ENCODE data around the gene TXNDC9. TPM values are rescaled to one million over a fixed set of nuclear protein-coding genes. Genes with fewer than 3 reads are reported as not detected.
"Not testable (repeated sequence)": the region's sequence is repeated elsewhere in the genome, so short reads cannot be mapped to it uniquely, and the experiment has no call there.

The TXNDC9 gene
- total RNA-seq, 1 donor from 2014 or later = 89.8 TPM

DNA sequence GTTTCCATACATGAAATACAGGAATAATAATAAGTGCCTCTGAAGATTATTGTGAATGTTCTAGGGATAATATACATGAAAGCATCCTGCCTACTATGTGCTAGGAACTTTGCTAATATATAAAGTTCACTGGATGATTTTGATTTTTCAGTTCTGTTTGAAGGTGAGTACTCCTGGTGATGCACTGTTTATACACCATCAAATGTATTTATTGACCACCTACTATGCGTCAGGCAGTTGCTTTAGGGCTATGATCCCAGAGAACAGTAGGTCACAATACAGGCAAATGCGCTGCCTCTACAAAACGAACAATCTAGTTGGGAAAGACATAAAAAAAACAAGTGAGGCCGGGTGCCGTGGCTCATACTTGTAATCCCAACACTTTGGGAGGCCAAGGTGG lies 10.7 kb downstream of the TXNDC9 start:
- no peak for DNase-seq (ENCODE audit: low spot score)

DNA sequence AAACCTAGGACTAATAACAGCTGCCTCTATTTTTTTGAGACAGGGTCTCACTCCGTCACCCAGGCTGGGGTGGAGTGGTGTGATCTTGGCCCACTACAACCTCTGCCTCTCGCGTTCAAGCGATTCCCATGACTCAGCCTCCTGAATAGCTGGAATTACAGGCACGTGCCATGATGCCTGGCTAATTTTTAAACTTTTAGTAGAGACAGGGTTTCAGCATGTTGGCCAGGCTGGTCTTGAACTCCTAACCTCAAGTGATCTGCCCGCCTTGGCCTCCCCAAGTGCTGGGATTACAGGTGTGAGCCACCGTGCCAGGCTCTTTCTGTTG lies 18.3 kb downstream of the TXNDC9 start:
- DNase-seq (ENCODE audit: low spot score) = not testable (repeated sequence)

DNA sequence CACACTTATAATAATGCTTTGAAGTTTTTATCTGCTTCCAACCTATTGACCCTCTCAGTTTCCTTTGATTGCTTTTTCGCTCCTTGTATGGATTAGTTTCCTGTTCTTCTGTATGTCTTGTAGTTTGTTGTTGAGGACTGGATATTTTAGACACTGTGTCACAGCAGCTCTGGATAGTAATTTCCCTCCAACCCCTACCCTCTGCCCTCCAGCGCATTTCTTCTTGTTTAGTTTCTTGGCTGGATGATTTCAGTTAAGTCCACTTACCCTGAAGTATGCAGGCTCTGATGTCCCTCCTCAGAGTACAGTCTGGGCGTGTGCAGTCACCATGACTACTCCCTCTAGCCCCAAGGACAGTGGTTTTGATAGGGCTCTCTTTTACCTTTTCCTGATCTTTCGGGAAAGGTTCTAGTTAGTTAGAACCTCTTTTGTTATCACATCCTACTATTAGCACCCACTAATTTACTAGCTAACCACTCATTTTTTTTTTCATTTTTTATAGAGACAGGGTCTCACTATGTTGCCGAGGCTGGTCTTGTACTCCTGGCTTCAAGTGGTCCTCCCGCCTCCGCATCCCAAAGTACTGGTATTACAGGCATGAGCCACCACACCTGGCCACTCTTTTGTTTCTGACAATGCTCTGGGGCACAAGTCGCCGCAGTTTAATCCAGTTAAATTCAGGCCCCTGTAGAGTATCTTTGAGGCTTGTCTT lies 18.8 kb downstream of the TXNDC9 start:
- no peak for DNase-seq (ENCODE audit: low spot score)

DNA sequence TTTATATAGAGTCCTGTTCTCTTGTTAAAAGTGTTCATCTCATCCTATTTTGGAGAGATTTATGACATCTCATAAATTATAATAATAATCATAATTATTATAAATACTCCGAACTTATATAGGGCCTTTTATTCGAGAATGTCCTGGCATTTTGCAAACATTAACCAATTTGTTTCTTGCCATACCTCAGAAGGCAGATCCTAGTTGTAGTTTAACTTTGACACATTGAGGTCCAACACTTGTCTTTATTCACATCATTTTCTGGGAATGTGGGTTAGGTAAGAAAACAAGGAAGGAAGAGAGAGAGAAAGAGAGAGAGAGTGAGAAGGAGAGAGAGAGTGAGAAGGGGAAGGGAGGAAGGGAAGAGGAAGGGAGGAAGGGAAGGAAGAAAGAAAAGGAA lies 35.0 kb downstream of the TXNDC9 start, which contains the start of gene LYG1:
LYG1 (minus strand) TSS at position 101 of the 400 bp plus-strand sequence. CDS start 5,527 bp downstream, outside the sequence.
- DNase-seq (ENCODE audit: low spot score) = not testable (repeated sequence)

DNA sequence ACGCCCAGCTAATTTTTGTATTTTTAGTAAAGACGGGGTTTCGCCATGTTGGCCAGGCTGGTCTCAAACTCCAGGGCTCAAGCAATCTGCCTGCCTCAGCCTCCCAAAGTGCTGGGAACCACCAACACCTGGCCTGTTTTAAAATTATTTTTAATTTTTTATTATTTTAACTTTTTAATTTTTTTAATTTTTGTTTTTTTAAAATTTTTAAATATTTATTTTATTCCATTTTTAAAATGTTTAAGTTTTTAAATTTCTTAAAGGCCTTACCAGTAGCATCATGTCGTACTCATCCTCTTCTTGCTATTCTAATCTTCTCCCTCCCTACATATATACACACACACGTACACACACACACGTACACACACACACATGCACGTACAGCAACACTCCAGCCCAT lies 36.6 kb downstream of the TXNDC9 start:
- DNase-seq (ENCODE audit: low spot score) = no peak

DNA sequence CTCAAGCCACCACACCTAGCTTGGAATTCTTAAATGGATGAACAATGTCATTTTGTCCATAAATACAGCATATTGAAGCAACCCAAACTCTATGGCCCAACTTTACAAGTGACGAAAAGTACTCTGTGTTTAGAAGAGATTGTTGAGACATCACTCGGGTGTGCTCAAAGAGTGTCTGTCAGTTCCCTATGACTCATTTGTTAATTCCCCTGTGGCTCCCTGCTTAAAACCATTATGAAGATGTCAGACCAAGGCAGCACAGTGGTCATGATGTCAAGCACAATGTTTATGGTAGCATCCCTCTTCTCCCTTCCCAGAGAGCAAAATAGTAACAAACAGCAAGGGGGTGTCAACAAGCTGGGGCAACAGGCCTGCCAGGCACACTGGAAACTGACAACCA lies 38.1 kb downstream of the TXNDC9 start:
- DNase-seq (ENCODE audit: low spot score) = no peak

DNA sequence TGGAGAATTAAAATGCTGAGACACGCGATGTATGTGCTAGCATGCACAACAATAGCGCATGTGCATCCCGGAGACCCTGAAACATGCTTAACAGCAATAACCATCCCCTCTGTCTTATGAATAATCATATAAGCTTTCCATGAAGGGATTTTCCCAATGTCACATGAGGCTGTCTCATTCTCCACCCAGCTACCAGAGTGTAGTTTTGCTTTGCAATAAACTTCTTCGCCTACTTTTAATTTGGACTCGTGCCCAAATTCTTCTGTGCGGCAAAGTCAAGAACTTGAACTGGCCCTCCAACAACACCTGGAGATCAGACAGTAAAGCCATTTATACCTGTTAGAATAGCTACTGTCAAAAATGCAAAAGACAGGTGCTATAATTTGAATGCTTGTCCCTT lies 50.6 kb downstream of the TXNDC9 start:
- no peak for DNase-seq (ENCODE audit: low spot score)

DNA sequence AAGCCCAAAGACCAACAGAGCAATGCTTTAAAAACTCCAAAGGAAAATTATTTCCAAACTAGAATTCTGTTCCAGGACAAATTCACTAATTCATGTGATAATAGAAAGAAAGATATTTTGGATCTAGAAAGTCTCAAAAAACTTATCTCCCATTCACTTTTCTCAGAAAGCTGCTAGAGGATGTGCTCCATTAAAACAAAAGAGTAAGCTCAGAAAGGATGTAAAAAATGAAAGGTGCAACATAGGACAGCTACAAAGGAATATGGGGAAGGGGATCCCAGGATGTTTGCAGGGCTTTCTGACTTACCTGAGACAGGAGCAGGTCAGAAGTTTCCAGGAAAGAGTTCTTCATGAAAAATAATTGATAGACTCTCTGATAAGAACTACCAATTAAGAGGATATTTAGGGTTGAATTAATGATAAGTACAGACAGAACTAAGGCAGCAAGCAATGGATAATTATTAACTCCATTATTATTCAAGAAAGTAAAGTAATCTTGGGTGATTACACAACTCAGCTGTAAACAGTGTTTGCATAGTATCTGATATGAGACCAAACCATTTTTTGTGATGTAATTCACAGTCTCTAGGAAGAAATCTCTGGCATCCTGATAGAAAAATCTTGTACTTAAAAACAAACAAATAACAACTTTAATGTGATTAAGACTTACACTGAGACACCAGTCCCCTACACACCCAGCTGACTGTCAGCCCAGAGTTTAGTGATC lies 56.0 kb downstream of the TXNDC9 start:
- DNase-seq (ENCODE audit: low spot score) = no peak

DNA sequence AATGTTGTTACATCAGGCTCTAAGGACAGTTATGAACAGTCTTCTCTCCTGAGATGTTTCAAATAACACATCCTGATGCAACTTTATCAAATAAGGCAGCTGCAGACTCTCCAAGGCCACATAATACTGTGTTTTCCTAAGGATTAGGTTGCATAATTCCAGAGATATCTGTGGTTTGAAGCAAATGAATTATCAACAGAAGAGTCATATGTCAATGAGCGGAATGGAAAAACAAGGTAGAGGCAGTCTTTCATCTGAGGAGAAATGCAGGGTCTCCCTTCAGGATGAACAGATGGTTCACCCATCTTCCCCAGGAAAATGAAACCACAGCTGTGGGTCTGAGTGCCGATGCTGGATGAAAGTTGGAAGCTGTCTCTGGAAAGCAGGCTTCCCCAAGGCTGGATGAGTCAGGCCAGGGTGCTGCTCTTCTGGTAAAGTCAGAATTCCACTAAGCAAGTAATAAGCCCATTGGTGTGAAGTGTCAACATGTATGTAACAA lies 57.3 kb downstream of the TXNDC9 start:
- no peak for DNase-seq (ENCODE audit: low spot score)

DNA sequence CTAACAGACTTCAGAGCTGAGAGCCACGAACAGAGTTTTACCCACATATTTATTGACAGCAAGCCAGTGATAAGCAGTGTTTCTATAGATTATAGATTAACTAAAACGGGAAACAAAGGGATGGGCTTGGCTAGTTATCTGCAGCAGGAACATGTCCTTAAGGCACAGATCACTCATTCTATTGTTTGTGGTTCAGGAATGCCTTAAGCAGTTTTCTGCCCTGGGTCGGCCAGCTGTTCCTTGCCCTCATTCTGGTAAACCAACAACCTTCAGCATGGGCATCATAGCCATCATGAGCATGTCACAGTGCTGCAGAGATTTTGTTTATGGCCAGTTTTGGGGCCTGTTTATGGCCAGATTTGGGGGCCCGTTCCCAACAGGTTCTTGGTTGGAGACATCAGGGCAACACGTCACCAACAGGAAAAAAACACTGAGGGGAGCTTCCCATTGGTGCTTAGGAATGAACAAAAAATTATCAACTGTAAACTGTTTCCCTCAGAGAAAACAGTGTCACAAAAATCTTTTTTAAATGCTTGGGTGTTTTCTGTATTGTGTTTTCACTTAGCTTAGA lies 57.9 kb downstream of the TXNDC9 start:
- not testable (repeated sequence) for DNase-seq (ENCODE audit: low spot score)

DNA sequence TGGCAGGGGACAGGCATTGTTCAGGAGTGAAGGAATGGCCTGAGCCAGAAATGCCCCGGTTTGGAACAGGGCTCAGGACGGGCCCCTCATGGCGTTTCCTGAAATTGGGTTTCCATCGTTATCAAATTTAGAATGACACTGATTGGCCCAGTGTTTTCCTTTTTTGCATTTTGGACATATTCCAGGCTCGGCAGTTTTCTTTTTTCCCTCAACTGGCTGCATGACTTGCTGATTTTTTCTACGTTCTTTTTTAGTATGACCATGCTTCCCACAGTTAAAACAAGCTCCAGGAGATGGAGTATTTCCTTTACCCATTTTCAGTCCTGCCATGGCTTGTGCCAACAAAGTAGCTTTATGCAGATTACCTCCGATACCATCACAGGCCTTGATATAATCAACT lies 60.3 kb downstream of the TXNDC9 start:
- DNase-seq (ENCODE audit: low spot score) = no peak

Other genes starting within 250 kb of the TXNDC9 start
- gene C2orf15, start 194.6 kb downstream of the TXNDC9 start, total RNA-seq (ENCODE audit: insufficient read depth, low replicate concordance) = 1.7 TPM
- 6.0 TPM for gene TSGA10, start 181.4 kb downstream of the TXNDC9 start, total RNA-seq (ENCODE audit: insufficient read depth, low replicate concordance)
- gene LIPT1, start 181.4 kb downstream of the TXNDC9 start, total RNA-seq (ENCODE audit: insufficient read depth, low replicate concordance) = 5.8 TPM
- 25.5 TPM for gene MITD1, start 155.3 kb downstream of the TXNDC9 start, total RNA-seq (ENCODE audit: insufficient read depth, low replicate concordance)
- gene MRPL30, start 155.1 kb downstream of the TXNDC9 start, total RNA-seq (ENCODE audit: insufficient read depth, low replicate concordance) = 43.1 TPM
- gene LYG2, start 80.7 kb downstream of the TXNDC9 start, total RNA-seq (ENCODE audit: insufficient read depth, low replicate concordance) = not detected
- not detected for gene LYG1, start 35.1 kb downstream of the TXNDC9 start, total RNA-seq (ENCODE audit: insufficient read depth, low replicate concordance)
- gene EIF5B, start 1.1 kb upstream of the TXNDC9 start, total RNA-seq (ENCODE audit: insufficient read depth, low replicate concordance) = 31.3 TPM
- gene REV1, start 153.7 kb upstream of the TXNDC9 start, total RNA-seq (ENCODE audit: insufficient read depth, low replicate concordance) = 25.5 TPM

All from umbilical cord (tissue), 2 donors.